ENCODE results near the gene DMD. TPM values are rescaled to one million over a fixed set of nuclear protein-coding genes. Genes with fewer than 3 reads are reported as not detected.
A peak's percentile ranks its signal among the peaks of the same experiment; 100 is the strongest.

The DMD gene
- total and polyA plus RNA-seq, 12 donors = 28.5 to 228 (median 168) TPM

GRCh38 chrX:31291131-31291530, 1920.2 kb downstream of the DMD start:
- H3K9me3 ChIP-seq = peaks cover 0 to 5% (median 0%) of the 10 kb centered on the region in 11 donors
- H3K36me3 ChIP-seq = no peaks in the 10 kb centered on the region
- no peak for DNase-seq
- 85 to 87% methylated on average over 5 of the region's 5 CpGs for WGBS, 2 donors
- intact Hi-C loops (cut with DNase I) = no loop called here
- no peak for ATAC-seq
- peaks cover 0 to 8% (median 0%) of the 10 kb centered on the region in 7 donors for H3K27me3 ChIP-seq
- no peak overlapping the region for H3K4me3 ChIP-seq
- H3K4me1 ChIP-seq = no peaks in the 10 kb centered on the region
- TF ChIP-seq CTCF (IDR thresholded peaks at IDR 0.05) = no peak
- no peak overlapping the region for H3K27ac ChIP-seq

GRCh38 chrX:31287861-31288260, 1923.5 kb downstream of the DMD start:
- no peak overlapping the region for H3K4me3 ChIP-seq
- peaks cover 0 to 8% (median 0%) of the 10 kb centered on the region in 7 donors for H3K27me3 ChIP-seq
- no peak for ATAC-seq
- no peaks in the 10 kb centered on the region for H3K36me3 ChIP-seq
- no peak overlapping the region for H3K27ac ChIP-seq
- intact Hi-C loops (cut with DNase I) = no loop called here
- no peaks in the 10 kb centered on the region for H3K4me1 ChIP-seq
- no peak for TF ChIP-seq CTCF (IDR thresholded peaks at IDR 0.05)
- DNase-seq = no peak
- WGBS, 2 donors = 61 to 65% methylated on average over 4 of the region's 4 CpGs
- H3K9me3 ChIP-seq = peaks cover 0 to 5% (median 0%) of the 10 kb centered on the region in 11 donors

GRCh38 chrX:31280580-31280979, 1930.8 kb downstream of the DMD start:
- DNase-seq (no peak), ATAC-seq (no peak)
- intact Hi-C loops (cut with DNase I) = no loop called here
- no peak for TF ChIP-seq CTCF (IDR thresholded peaks at IDR 0.05)
- 82% methylated on average over 4 of the region's 4 CpGs for WGBS, 2 donors
- H3K4me3 ChIP-seq = no peak overlapping the region
- no peaks in the 10 kb centered on the region for H3K36me3 ChIP-seq
- H3K9me3 ChIP-seq = no peaks in the 10 kb centered on the region
- no peaks in the 10 kb centered on the region for H3K4me1 ChIP-seq
- no peaks in the 10 kb centered on the region for H3K27me3 ChIP-seq
- H3K27ac ChIP-seq = no peak overlapping the region

- H3K4me3 ChIP-seq = no peak overlapping the region
- DNase-seq (no peak), ATAC-seq (peak in 1 of 8 donors; percentile 29)
- no peaks in the 10 kb centered on the region for H3K36me3 ChIP-seq
- H3K4me1 ChIP-seq = peaks cover 0 to 2% (median 0%) of the 10 kb centered on the region in 9 donors
- H3K27me3 ChIP-seq = no peaks in the 10 kb centered on the region
- no peaks in the 10 kb centered on the region for H3K9me3 ChIP-seq
- H3K27ac ChIP-seq = no peak overlapping the region
- intact Hi-C loops (cut with DNase I) = loop anchor here in 2 of 10 donors (5.0 to 10.0 kb wide), 2 partner anchors 38 to 145 kb away; no protein-coding TSS in a partner anchor
- TF ChIP-seq CTCF (IDR thresholded peaks at IDR 0.05) = peak in 5 of 9 donors; percentile 18 to 43 (median 24)
- WGBS, 2 donors = 83% methylated on average over 2 of the region's 2 CpGs
These were observed 1932.0 kb downstream of the DMD start for GRCh38 chrX:31279359-31279758.
